ENCODE data around the gene RPS6KB2.

Gene RPS6KB2

GRCh38 chr11:67431346-67432249 lies 3.3 kb downstream of the RPS6KB2 start:
- DNase-seq = no peak

DNA sequence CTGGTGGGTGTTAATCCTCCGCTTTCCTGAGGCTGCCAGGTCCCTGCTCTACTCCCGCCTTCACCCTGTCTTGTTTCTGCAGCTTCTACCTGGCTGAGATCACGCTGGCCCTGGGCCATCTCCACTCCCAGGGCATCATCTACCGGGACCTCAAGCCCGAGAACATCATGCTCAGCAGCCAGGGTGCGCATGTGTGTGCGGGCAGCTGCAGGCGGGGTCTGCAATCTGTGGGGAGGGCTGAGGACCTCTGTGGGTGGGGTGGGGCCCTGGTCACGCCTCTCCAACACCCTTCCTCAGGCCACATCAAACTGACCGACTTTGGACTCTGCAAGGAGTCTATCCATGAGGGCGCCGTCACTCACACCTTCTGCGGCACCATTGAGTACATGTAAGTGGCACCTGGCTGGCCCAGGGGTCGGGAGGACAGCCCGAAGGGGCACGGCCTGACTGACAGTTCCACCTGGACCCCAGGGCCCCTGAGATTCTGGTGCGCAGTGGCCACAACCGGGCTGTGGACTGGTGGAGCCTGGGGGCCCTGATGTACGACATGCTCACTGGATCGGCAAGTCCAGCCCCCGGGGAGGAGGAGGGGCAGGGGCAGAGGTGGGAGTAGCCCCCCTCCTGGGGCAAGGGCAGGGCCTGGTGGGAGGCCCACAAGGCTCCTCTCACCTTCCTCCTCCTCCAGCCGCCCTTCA lies 4.5 kb downstream of the RPS6KB2 start:
- no peak for DNase-seq

DNA sequence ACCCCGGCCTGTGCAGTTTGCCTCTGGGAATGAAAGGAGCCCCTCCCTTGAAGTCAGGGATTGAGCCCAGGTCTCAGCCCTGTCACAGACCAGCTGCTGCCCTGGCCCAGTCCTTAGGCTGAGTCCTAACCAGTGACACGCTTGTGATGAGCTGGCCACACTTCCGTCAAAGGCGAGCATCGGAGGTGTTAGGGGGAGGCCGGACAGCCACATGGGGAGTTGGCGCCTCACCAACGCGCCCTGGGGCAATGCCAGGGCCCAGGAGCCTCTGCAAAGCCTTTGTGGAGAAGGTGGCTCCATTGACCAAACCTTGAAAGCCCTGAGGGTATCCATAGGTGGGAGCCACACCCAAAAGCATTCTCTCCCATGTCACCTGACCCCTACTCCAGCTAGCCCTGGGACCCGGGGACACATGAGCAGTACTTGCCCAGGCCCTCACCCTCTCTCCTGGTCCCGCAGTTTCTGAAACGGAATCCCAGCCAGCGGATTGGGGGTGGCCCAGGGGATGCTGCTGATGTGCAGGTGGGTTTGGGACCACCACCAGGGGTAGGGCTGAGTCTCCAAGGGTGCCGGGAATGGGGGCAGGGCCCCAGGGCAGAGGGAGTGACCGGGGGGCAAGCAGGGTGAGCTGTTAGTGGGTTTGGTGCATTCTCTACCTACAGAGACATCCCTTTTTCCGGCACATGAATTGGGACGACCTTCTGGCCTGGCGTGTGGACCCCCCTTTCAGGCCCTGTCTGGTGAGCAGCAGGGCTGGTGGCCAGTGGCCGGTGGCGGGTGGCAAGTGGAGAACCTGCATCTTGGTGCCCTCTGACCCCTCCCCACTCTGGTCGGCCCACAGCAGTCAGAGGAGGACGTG lies 5.5 kb downstream of the RPS6KB2 start:
- no peak for DNase-seq

- no peak for DNase-seq
Measured at GRCh38 chr11:67434395-67434881, 6.1 kb downstream of the RPS6KB2 start.

DNA sequence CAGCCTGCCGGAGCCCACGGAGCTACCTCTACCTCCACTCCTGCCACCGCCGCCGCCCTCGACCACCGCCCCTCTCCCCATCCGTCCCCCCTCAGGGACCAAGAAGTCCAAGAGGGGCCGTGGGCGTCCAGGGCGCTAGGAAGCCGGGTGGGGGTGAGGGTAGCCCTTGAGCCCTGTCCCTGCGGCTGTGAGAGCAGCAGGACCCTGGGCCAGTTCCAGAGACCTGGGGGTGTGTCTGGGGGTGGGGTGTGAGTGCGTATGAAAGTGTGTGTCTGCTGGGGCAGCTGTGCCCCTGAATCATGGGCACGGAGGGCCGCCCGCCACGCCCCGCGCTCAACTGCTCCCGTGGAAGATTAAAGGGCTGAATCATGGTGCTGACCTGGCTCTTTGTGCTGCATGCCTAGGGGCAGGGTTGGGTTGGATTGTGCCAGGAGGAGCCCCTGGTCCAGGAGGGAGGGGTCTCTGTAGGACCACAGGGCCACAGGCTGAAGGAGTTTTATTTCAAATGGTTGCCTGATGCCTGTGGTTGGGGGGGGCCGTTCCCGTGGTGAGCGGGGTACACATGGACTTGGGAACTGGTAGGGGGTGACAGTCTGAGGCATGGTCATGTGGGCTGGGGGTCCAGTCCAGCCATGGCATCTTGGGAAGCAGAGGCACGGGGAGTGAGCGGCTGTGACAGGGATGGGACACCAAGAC lies 6.9 kb downstream of the RPS6KB2 start:
- DNase-seq = no peak

DNA sequence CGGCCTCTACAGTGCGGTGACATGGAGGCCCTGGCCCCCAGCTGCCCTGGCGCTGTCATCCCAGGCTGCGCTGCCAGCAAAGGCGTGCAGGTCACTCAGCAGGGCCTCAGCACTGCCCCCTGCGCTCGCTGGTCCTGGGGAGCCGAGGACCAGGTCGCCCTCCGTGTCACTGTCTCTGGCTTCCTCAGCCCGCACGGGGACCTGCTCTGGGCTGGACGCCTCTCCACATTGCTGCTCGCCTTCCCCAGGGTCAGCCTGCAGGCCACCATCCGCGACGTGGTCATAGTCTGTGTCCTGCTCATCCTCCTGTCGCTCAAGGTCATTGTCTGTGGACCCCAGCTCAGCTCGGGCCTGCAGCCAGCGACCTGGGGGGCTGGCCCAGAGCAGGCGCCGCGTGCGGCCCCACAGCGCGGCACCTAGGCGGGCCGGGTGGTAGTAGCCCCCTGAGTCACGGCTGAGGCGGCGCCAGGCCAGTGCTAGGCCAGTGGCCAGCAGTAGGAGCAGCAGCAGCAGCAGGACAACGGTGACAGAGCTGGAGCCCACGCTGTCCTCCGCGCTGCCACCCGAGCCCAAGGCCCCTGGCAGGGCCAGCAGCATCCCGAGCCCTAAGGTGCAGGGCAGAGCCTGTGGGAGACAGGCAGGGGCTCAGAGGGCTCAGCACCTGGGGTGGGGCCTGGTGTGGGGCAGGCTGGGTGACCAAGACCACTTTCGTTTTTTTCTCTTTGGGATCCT lies 7.6 kb downstream of the RPS6KB2 start:
- DNase-seq = no peak

DNA sequence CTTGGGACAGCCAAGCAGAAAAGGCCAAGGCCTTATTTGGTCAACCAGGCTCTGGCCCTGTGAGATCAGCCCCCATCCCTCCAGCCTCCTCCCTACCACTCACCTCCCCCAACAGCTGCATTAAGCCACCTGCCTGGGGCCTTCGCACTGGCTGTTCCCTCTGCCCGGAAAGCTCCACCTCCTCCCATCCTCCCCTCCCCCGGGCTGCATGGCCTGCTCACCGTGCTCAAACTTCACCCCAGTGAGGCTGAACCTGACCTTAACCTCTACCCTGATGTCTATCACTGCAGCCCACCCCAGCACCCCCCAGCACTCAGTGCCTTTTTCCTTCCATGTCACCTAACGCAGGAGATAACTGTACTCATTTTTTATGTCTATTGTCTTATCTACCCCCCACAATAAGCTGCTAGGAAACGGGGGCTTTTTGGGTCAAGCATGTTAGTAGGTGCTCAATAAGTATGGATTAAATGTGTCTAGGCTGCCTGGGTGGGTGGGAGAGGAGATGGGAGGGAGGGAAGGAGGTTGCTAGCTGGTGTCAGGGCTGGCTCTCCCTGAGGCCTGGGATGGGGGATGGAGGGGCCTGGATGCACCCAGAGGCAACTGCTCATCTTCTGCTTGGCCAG lies 8.3 kb downstream of the RPS6KB2 start:
- DNase-seq = no peak

DNA sequence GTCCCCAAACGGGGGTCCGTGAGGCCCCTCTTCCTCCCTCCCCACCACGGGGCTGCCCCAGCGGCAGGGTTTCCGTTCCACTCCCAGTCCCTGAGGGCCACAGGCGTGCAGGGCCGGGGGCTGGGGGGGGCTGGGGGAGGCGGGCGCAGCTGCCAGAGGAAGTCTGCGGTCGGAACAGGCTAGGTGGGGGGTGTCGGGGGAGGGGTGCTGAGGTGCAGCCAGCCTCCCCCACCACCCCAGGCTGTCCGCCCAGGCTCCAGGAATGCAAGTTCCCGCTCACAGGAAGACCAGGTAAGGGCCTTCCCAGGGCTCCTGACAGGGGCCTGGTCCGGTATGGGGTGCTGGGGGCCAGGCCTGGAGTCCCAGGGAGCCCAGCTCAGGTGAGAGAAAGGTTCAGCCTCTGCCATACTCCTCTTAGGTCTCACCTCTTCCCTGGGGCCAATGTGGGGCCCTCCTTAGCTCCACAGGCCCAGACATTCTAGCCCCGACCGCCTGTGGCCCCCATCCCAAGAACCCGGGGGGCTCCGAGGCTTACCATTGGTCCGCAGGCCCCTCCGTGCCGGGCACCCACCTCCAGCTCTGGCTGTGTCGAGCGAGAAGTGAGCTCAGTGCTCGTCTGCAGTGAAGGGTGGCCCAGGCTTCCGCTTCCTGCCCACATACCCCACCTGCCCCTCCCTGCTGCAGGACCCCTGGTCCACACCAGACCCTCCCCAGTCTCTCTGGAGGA lies 9.0 kb downstream of the RPS6KB2 start, which contains the start of gene PTPRCAP:
PTPRCAP (minus strand) TSS at position 601 of the 727 bp plus-strand sequence; CDS start at position 538, 63 bp downstream.
- no peak for DNase-seq

- no peak for DNase-seq
Measured at GRCh38 chr11:67437809-67438157, 9.5 kb downstream of the RPS6KB2 start.

GRCh38 chr11:67438158-67438902 lies 10.0 kb downstream of the RPS6KB2 start:
- no peak for DNase-seq

DNA sequence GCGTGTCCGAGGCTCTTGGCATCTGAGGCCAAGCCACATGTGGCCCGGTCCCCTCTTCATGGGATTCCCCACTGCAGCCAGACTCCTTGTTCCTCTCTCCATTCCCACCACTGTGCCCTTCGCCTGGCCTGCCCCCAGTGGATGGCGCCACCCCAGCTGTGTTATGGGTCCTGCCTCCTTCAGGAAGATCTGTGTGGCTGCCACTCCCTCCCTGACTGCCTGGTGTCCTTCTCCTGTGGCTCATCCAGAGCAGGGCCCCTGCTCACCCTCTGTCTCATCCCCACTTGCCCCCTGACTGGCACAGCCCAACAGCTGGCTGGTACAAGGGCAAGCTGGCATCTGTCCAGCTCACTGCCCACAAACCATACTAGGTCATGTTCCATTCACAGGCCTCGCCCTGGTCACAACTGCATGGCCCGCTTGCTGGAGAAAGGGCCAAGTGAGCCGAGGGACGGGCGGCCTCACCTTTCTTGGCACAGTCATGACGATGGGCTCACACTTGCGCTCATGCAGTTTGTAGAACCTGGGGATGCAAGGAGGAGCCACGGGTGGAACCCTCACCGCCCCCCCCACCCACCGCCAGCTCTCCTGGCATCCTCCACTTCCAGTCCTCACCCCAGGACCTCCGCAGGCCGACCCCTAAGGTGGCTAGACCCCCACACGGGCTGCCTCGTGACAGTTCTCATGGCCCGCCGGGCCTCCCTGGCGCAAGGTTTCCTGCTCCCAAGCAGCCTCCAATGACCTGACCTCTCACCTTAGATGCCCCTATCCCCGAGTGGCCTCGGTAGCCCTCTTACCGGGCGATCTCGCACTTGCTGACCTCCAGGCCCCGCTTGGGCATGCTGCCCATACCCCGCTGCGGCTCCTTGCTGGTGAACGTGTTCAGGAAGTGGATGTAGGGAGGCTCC lies 11.3 kb downstream of the RPS6KB2 start:
- DNase-seq = no peak

GRCh38 chr11:67440229-67441097 lies 12.2 kb downstream of the RPS6KB2 start:
- no peak for DNase-seq

GRCh38 chr11:67441098-67441563 lies 12.8 kb downstream of the RPS6KB2 start:
- DNase-seq = no peak

- DNase-seq = no peak
Measured at GRCh38 chr11:67441731-67442351, 13.5 kb downstream of the RPS6KB2 start.

GRCh38 chr11:67442504-67443404 lies 14.5 kb downstream of the RPS6KB2 start:
- no peak for DNase-seq

DNA sequence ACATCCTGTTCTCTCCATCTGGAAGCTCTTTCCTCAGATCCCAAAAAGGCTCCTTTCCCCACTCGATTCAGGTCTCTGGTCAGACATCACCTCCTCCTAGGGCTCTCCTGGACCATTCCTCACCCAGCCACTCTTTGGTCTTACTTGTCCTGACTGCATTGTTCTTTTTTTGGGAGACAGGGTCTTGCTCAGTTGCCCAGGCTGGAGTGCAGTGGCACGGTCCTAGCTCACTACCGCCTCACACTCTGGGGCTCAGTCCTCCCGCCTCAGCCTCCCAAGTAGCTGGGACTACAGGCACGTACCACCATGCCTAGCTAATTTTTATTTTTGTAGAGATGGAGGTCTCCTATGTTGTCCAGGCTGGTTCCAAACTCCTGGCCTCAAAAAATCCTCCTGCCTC lies 17.2 kb downstream of the RPS6KB2 start:
- DNase-seq = no peak

All from NCI-H748 treated with DMSO at 0.1 percent for 48 hours (cell line).